IMR-90 (cell line): Measurements from ENCODE around the gene MFAP2. TPM values are rescaled to one million over a fixed set of nuclear protein-coding genes. Genes with fewer than 3 reads are reported as not detected.

ENCODE experiments used
- ATAC-seq: fragments of 200-7000 bp; cut with Tn5 transposase; 2 replicates; pipeline ENCODE4 v1.9.1; 2020; ENCODE audit warnings: low read depth, mild to moderate bottlenecking, moderate library complexity
- BruUV-seq: library from RNA; stranded (reverse); fragments of 400-500 nt; replicated peaks from 2 replicates; lab custom pipeline; 2021; lab: Mats Ljungman, UMichigan
- CTCF ChIA-PET: fragments of 300-600 bp; formaldehyde crosslinking; extraction: SDS; loops from one replicate; lab custom pipeline; 2021; ENCODE audit warnings: antibody characterized with exemption; lab: Yijun Ruan, JAX
- POLR2A ChIA-PET: fragments of 300-600 bp; sonication (Branson Sonifier 250); formaldehyde crosslinking; loops from one replicate; lab custom pipeline; 2022; ENCODE audit warnings: antibody characterized with exemption; ENCODE audit not compliant: unreplicated experiment; lab: Charles Lee
- DNase-seq: peaks from one replicate; pipeline ENCODE4 v3.0.0; 2013
- H2AFZ ChIP-seq: replicated peaks from 2 replicates; pipeline ENCODE3; 2013; ENCODE audit warnings: low read length, mild to moderate bottlenecking; ENCODE audit not compliant: poor library complexity
- H2AK5ac ChIP-seq: 2 replicates; pipeline ENCODE4 v1.6.1; 2013; ENCODE audit warnings: low read depth, low read length, inconsistent platforms
- H2AK9ac ChIP-seq: replicated peaks from 2 replicates; pipeline ENCODE3; 2013; ENCODE audit warnings: mild to moderate bottlenecking, low read depth, low read length, moderate library complexity; ENCODE audit not compliant: poor library complexity
- H2BK120ac ChIP-seq: 2 replicates; pipeline ENCODE4 v1.6.1; 2013; ENCODE audit warnings: low read depth, low read length, inconsistent platforms
- H2BK15ac ChIP-seq: 3 replicates; pipeline ENCODE4 v1.6.1; 2013; ENCODE audit warnings: low read depth, low read length, inconsistent platforms
- H2BK20ac ChIP-seq: 2 replicates; pipeline ENCODE4 v1.6.1; 2013; ENCODE audit warnings: low read depth, mild to moderate bottlenecking, inconsistent platforms, low read length, moderate library complexity
- H2BK5ac ChIP-seq: 2 replicates; pipeline ENCODE4 v1.6.1; 2013; ENCODE audit warnings: mild to moderate bottlenecking, low read depth, low read length, inconsistent platforms; ENCODE audit not compliant: poor library complexity, severe bottlenecking
- H3K14ac ChIP-seq: replicated peaks from 2 replicates; pipeline ENCODE4 v1.6.1; 2013; ENCODE audit warnings: low read depth, low read length, inconsistent platforms
- H3K18ac ChIP-seq: 2 replicates; pipeline ENCODE4 v1.6.1; 2013; ENCODE audit warnings: low read depth, low read length, control low read depth
- H3K23ac ChIP-seq: 2 replicates; pipeline ENCODE4 v1.6.1; 2013; ENCODE audit warnings: low read depth, low read length, inconsistent platforms
- H3K27ac ChIP-seq: 2 replicates; pipeline ENCODE4 v1.5.1; 2013; ENCODE audit warnings: mild to moderate bottlenecking, control low read depth, low read length; ENCODE audit not compliant: insufficient read depth
- H3K27me3 ChIP-seq: 2 replicates; pipeline ENCODE4 v1.6.1; 2013; ENCODE audit warnings: low read length; ENCODE audit not compliant: control insufficient read depth, insufficient read depth
- H3K36me3 ChIP-seq: 2 replicates; pipeline ENCODE4 v1.6.1; 2013; ENCODE audit warnings: low read length, mixed read lengths; ENCODE audit not compliant: control insufficient read depth, insufficient read depth
- H3K4ac ChIP-seq: 2 replicates; pipeline ENCODE4 v1.6.1; 2013; ENCODE audit warnings: low read depth, low read length, inconsistent platforms
- H3K4me1 ChIP-seq: 2 replicates; pipeline ENCODE4 v1.6.1; 2013; ENCODE audit warnings: low read length, mixed read lengths; ENCODE audit not compliant: control insufficient read depth, insufficient read depth
- H3K4me2 ChIP-seq: 2 replicates; pipeline ENCODE4 v1.6.1; 2013; ENCODE audit warnings: low read depth, mild to moderate bottlenecking, control low read depth, low read length, moderate library complexity
- H3K4me3 ChIP-seq: 2 replicates; pipeline ENCODE4 v1.5.1; 2013; ENCODE audit warnings: low read depth, mild to moderate bottlenecking, control low read depth, low read length, moderate library complexity; ENCODE audit not compliant: insufficient read depth
- H3K56ac ChIP-seq: 2 replicates; pipeline ENCODE4 v1.6.1; 2013; ENCODE audit warnings: low read length, inconsistent platforms; ENCODE audit not compliant: insufficient read depth; ENCODE audit errors: extremely low read depth
- H3K79me1 ChIP-seq, 2 experiments: 2 replicates each; pipeline ENCODE4 v1.6.1; 2013; ENCODE audit warnings: low read length in 2 of 2, inconsistent platforms in 1 of 2, low read depth in 1 of 2
- H3K9ac ChIP-seq: 2 replicates; pipeline ENCODE4 v1.6.1; 2013; ENCODE audit warnings: low read depth, low read length, control low read depth
- H3K9me1 ChIP-seq: 2 replicates; pipeline ENCODE4 v1.6.1; 2013; ENCODE audit warnings: low read length, inconsistent platforms; ENCODE audit not compliant: insufficient read depth
- H3K9me3 ChIP-seq: 2 replicates; pipeline ENCODE4 v1.6.1; 2013; ENCODE audit warnings: low read length; ENCODE audit not compliant: control insufficient read depth, insufficient read depth
- H4K20me1 ChIP-seq: 2 replicates; pipeline ENCODE4 v1.6.1; 2013; ENCODE audit warnings: low read length, inconsistent platforms; ENCODE audit not compliant: insufficient read depth
- H4K5ac ChIP-seq: 2 replicates; pipeline ENCODE4 v1.6.1; 2013; ENCODE audit warnings: mild to moderate bottlenecking, low read depth, low read length, control low read depth
- H4K8ac ChIP-seq, 2 experiments: 2 replicates each; pipeline ENCODE4 v1.6.1; 2013; ENCODE audit warnings: low read depth in 2 of 2, low read length in 2 of 2, control low read depth in 1 of 2, inconsistent platforms in 1 of 2
- H4K91ac ChIP-seq: 2 replicates; pipeline ENCODE4 v1.6.1; 2013; ENCODE audit warnings: low read depth, low read length, inconsistent platforms; ENCODE audit not compliant: insufficient read depth
- BHLHE40 ChIP-seq: fragments of 150-350 bp; IDR thresholded peaks from 2 replicates; pipeline ENCODE4 v1.6.1; 2016; ENCODE audit warnings: mild to moderate bottlenecking, low read depth, low read length
- CTCF ChIP-seq: conservative IDR thresholded peaks from 2 replicates; pipeline ENCODE4 v1.5.1; 2012; ENCODE audit warnings: mild to moderate bottlenecking, low read depth, low read length, improper control_type of control experiment
- FOS ChIP-seq: fragments of 150-350 bp; IDR thresholded peaks from 2 replicates; pipeline ENCODE4 v1.6.1; 2016; ENCODE audit warnings: low read depth, low read length
- MAZ ChIP-seq: IDR thresholded peaks from 2 replicates; pipeline ENCODE4 v1.6.1; 2012; ENCODE audit warnings: low read depth, mild to moderate bottlenecking, low read length, improper control_type of control experiment, moderate library complexity, borderline replicate concordance
- SMC3 ChIP-seq: fragments of 150-350 bp; IDR thresholded peaks from 2 replicates; pipeline ENCODE4 v1.6.1; 2016; ENCODE audit warnings: low read depth, mild to moderate bottlenecking, antibody characterized with exemption, low read length, moderate library complexity
- USF2 ChIP-seq: fragments of 150-350 bp; IDR thresholded peaks from 2 replicates; pipeline ENCODE4 v1.6.1; 2017; ENCODE audit warnings: mild to moderate bottlenecking, antibody characterized with exemption, low read length, low read depth
- WGBS, 2 experiments: methylation state at CpG; one replicate each; pipeline versions ENCODE4 v1.1.5 to v1.1.7; 2013; ENCODE audit warnings: missing lambda C conversion rate in 2 of 2; ENCODE audit not compliant: insufficient read length in 1 of 2; ENCODE audit errors: extremely low coverage in 2 of 2; 5-methylcytosine and 5-hydroxymethylcytosine counted together
- dilution Hi-C: fragments of 300-500 bp; cut with HindIII; formaldehyde crosslinking; loops from one replicate; pipeline ENCODE4 v1.14.3; 2018; ENCODE audit warnings: low sequenced_read_pairs; ENCODE audit not compliant: unreplicated experiment
- in situ Hi-C: fragments of 300-500 bp; cut with MboI; formaldehyde crosslinking; loops from 3 replicates; pipeline ENCODE4 v1.14.3; 2019; ENCODE audit warnings: low sequenced_read_pairs, inconsistent platforms, mixed read lengths
- intact Hi-C: fragments of 100-400 bp; cut with micrococcal nuclease; formaldehyde crosslinking; loops from 2 replicates; pipeline ENCODE4 v1.10.0; 2022
- polyA plus RNA-seq, 3 experiments: library from polyadenylated mRNA; depleted of rRNA; stranded (reverse); fragments of >200 nt; gene quantifications; 2 replicates each; pipeline ENCODE4 v1.2.3, GENCODE V29; 2012; ENCODE audit warnings: low replicate concordance in 1 of 3
- total RNA-seq: library from RNA; depleted of rRNA; stranded (reverse); fragments of >200 nt; gene quantifications from 2 replicates; pipeline ENCODE4 v1.2.3, GENCODE V29; 2012

Gene MFAP2
- total and polyA plus RNA-seq, 2 of the 4 experiments (the other 2 are of a cell fraction) = 3.9 to 13.9 TPM

GRCh38 chr1:17009706-17010105 is 29.3 kb upstream of the MFAP2 start:
- H3K14ac ChIP-seq = no peak overlapping the region
- POLR2A ChIA-PET = no interaction called here

More at GRCh38 chr1:17009706-17010105, 29.3 kb upstream of the MFAP2 start:
- intact Hi-C loops = no loop called here
- CTCF ChIA-PET = no interaction called here
- H3K4me3 ChIP-seq = no peak overlapping the region
- no peak overlapping the region for H3K4me2 ChIP-seq
- H2BK120ac ChIP-seq = no peak overlapping the region
- peaks cover 7 to 14% of the 10 kb centered on the region in 2 experiments; a peak in 3 of 4 replicates for H3K79me1 ChIP-seq
- no peaks in the 10 kb centered on the region for H3K9me3 ChIP-seq
- H2BK20ac ChIP-seq = no peak overlapping the region
- peaks cover 5% of the 10 kb centered on the region for H3K36me3 ChIP-seq
- H3K18ac ChIP-seq = no peak overlapping the region
- H3K4ac ChIP-seq = no peak overlapping the region
- BruUV-seq = no TSS peak
- no peak overlapping the region for H4K5ac ChIP-seq
- no peak overlapping the region for H2AK5ac ChIP-seq
- peaks cover 3% of the 10 kb centered on the region; the same call in 1 of the 2 replicates for H3K9me1 ChIP-seq
- ATAC-seq (no peak), DNase-seq (no peak)
- H4K20me1 ChIP-seq = peaks cover 13% of the 10 kb centered on the region; the same call in 1 of the 2 replicates
- H3K56ac ChIP-seq = no peak overlapping the region
- H2BK5ac ChIP-seq = no peak overlapping the region
- peaks cover 7% of the 10 kb centered on the region for H3K4me1 ChIP-seq
- H4K91ac ChIP-seq = no peak overlapping the region
- no peak overlapping the region for H4K8ac ChIP-seq
- no CpG with 5 or more reads among the region's 4 CpGs for WGBS, 2 experiments
- H3K9ac ChIP-seq = no peak overlapping the region
- H3K23ac ChIP-seq = no peak overlapping the region
- no peak overlapping the region for H2AK9ac ChIP-seq
- no peaks in the 10 kb centered on the region for H3K27me3 ChIP-seq
- dilution Hi-C loops = no loop called here
- in situ Hi-C loops = no loop called here
- no peak for TF ChIP-seq CTCF
- TF ChIP-seq MAZ = no peak
- TF ChIP-seq BHLHE40 = no peak
- no peak for TF ChIP-seq USF2
- TF ChIP-seq FOS = no peak
- TF ChIP-seq SMC3 = no peak
- no peak overlapping the region for H3K27ac ChIP-seq
- H2AFZ ChIP-seq = no peak overlapping the region
- H2BK15ac ChIP-seq = no peak overlapping the region
